Thymus (tissue), 11 donors: ENCODE data around the gene GPSM1. TPM values are rescaled to one million over a fixed set of nuclear protein-coding genes. Genes with fewer than 3 reads are reported as not detected.
"Not testable (repeated sequence)": the region's sequence is repeated elsewhere in the genome, so short reads cannot be mapped to it uniquely, and the experiment has no call there.

Experiments used
- DNase-seq, 9 donors: peaks; one replicate each; pipeline ENCODE4 v3.0.0-alpha.2; 2013; ENCODE audit warnings: low spot score in 9 of 9, low read depth in 6 of 9, missing footprints in 1 of 9
- H3K27ac ChIP-seq, 2 donors: one replicate each; pipeline ENCODE4 v1.5.1; 2013; ENCODE audit warnings: control low read depth in 1 of 2, low read depth in 1 of 2, low read length in 1 of 2, mild to moderate bottlenecking in 1 of 2, moderate library complexity in 1 of 2
- H3K27me3 ChIP-seq, 2 donors: one replicate each; pipeline ENCODE4 v1.5.1; 2013; ENCODE audit warnings: low read length in 1 of 2; ENCODE audit not compliant: control insufficient read depth in 2 of 2, insufficient read depth in 1 of 2
- H3K36me3 ChIP-seq, 2 donors: one replicate each; pipeline ENCODE4 v1.5.1; 2013; ENCODE audit warnings: low read length in 1 of 2, mild to moderate bottlenecking in 1 of 2, moderate library complexity in 1 of 2; ENCODE audit not compliant: control insufficient read depth in 2 of 2, insufficient read depth in 2 of 2
- H3K4me1 ChIP-seq, 2 donors: one replicate each; pipeline ENCODE4 v1.5.1; 2013; ENCODE audit warnings: low read length in 2 of 2; ENCODE audit not compliant: control insufficient read depth in 2 of 2, insufficient read depth in 2 of 2
- H3K4me3 ChIP-seq, 2 donors: one replicate each; pipeline ENCODE4 v1.5.1; 2013; ENCODE audit warnings: low read length in 2 of 2, control low read depth in 1 of 2, mild to moderate bottlenecking in 1 of 2
- H3K9me3 ChIP-seq, 2 donors: one replicate each; pipeline ENCODE4 v1.5.1; 2013; ENCODE audit warnings: low read length in 1 of 2, mild to moderate bottlenecking in 1 of 2; ENCODE audit not compliant: control insufficient read depth in 2 of 2, insufficient read depth in 1 of 2
- WGBS: extraction: QIAGEN DNeasy Blood & Tissue Kit; methylation state at CpG from one replicate; pipeline ENCODE4 v1.1.7; 2013; 5-methylcytosine and 5-hydroxymethylcytosine counted together
- polyA plus RNA-seq: library from polyadenylated mRNA; stranded (reverse); fragments of 200-250 nt; gene quantifications from one replicate; pipeline ENCODE4 v1.2.3, GENCODE V29; 2013
- total RNA-seq: library from RNA; stranded (reverse); fragments of 120-200 nt; gene quantifications from one replicate; pipeline ENCODE4 v1.2.4, GENCODE V29; 2013
- donor health status: healthy.

The GPSM1 gene
- total and polyA plus RNA-seq, 2 donors = 6.1 to 13.1 TPM

GRCh38 chr9:136403915-136404800 lies 76.8 kb downstream of the GPSM1 start:
- 89% methylated on average over 32 of the region's 32 CpGs for WGBS
- Histone ChIP-seq H3K4me3 (no peak overlapping the region), H3K27me3 (peaks cover 0 to 2% of the 10 kb centered on the region in 2 donors), H3K36me3 (peaks cover 44 to 50% of the 10 kb centered on the region in 2 donors), H3K9me3 (no peaks in the 10 kb centered on the region), H3K27ac (no peak overlapping the region), H3K4me1 (peaks cover 11 to 18% of the 10 kb centered on the region in 2 donors)
- no peak for DNase-seq

GRCh38 chr9:136404801-136405136 lies 77.4 kb downstream of the GPSM1 start:
- H3K4me3 ChIP-seq = no peak overlapping the region
- H3K9me3 ChIP-seq = no peaks in the 10 kb centered on the region
- H3K4me1 ChIP-seq = peaks cover 14 to 20% of the 10 kb centered on the region in 2 donors
- WGBS = 96% methylated on average over 14 of the region's 14 CpGs
- no peak for DNase-seq
- no peaks in the 10 kb centered on the region for H3K27me3 ChIP-seq
- peaks cover 44 to 50% of the 10 kb centered on the region in 2 donors for H3K36me3 ChIP-seq
- H3K27ac ChIP-seq = no peak overlapping the region

GRCh38 chr9:136405481-136405880 lies 78.1 kb downstream of the GPSM1 start:
- no peak overlapping the region for H3K4me3 ChIP-seq
- H3K36me3 ChIP-seq = peaks cover 44 to 50% of the 10 kb centered on the region in 2 donors
- 98% methylated on average over 7 of the region's 7 CpGs for WGBS
- H3K9me3 ChIP-seq = no peaks in the 10 kb centered on the region
- no peak for DNase-seq
- H3K27ac ChIP-seq = no peak overlapping the region
- H3K4me1 ChIP-seq = peaks cover 12 to 20% of the 10 kb centered on the region in 2 donors
- no peaks in the 10 kb centered on the region for H3K27me3 ChIP-seq

- WGBS = 96% methylated on average over 10 of the region's 10 CpGs
- Histone ChIP-seq H3K36me3 (peaks cover 44 to 50% of the 10 kb centered on the region in 2 donors), H3K4me1 (peaks cover 9 to 16% of the 10 kb centered on the region in 2 donors)
- not testable (repeated sequence) for DNase-seq, H3K4me3 ChIP-seq, H3K9me3 ChIP-seq, H3K27me3 ChIP-seq, H3K27ac ChIP-seq
Observed at GRCh38 chr9:136405904-136406303, 78.6 kb downstream of the GPSM1 start.

GRCh38 chr9:136407061-136407460 lies 79.7 kb downstream of the GPSM1 start:
- H3K4me1 ChIP-seq = peaks cover 15 to 27% of the 10 kb centered on the region in 2 donors
- 98% methylated on average over 28 of the region's 28 CpGs for WGBS
- H3K36me3 ChIP-seq = peaks cover 39 to 45% of the 10 kb centered on the region in 2 donors
- H3K27ac ChIP-seq, H3K27me3 ChIP-seq, DNase-seq, H3K4me3 ChIP-seq, H3K9me3 ChIP-seq: not testable (repeated sequence)

- Histone ChIP-seq H3K4me1 (peaks cover 15 to 27% of the 10 kb centered on the region in 2 donors), H3K27me3 (no peaks in the 10 kb centered on the region), H3K36me3 (peaks cover 41 to 43% of the 10 kb centered on the region in 2 donors), H3K4me3 (no peak overlapping the region), H3K27ac (no peak overlapping the region), H3K9me3 (no peaks in the 10 kb centered on the region)
- 97% methylated on average over 7 of the region's 7 CpGs for WGBS
- DNase-seq = no peak
Observed at GRCh38 chr9:136407911-136408310, 80.6 kb downstream of the GPSM1 start.

Other genes starting within 250 kb of the GPSM1 start
- gene NACC2, start 232.2 kb upstream of the GPSM1 start, total RNA-seq = 1.5 TPM
- 4.4 TPM for gene NACC2, start 232.2 kb upstream of the GPSM1 start, polyA plus RNA-seq
- 19.2 TPM for gene TMEM250, start 208.7 kb upstream of the GPSM1 start, total RNA-seq
- gene TMEM250, start 208.7 kb upstream of the GPSM1 start, polyA plus RNA-seq = 22.4 TPM
- 0.09 TPM for gene LHX3, start 122.4 kb upstream of the GPSM1 start, total RNA-seq
- gene LHX3, start 122.4 kb upstream of the GPSM1 start, polyA plus RNA-seq = 0.23 TPM
- gene QSOX2, start 81.7 kb upstream of the GPSM1 start, total RNA-seq = 3.9 TPM
- 11.5 TPM for gene QSOX2, start 81.7 kb upstream of the GPSM1 start, polyA plus RNA-seq
- 0.24 TPM for gene CCDC187, start 23.4 kb upstream of the GPSM1 start, total RNA-seq
- gene CCDC187, start 23.4 kb upstream of the GPSM1 start, polyA plus RNA-seq = 0.23 TPM
- gene DNLZ, start 36.2 kb downstream of the GPSM1 start, total RNA-seq = 41.9 TPM
- gene DNLZ, start 36.2 kb downstream of the GPSM1 start, polyA plus RNA-seq = 15.7 TPM
- 2.8 TPM for gene CARD9, start 46.1 kb downstream of the GPSM1 start, total RNA-seq
- gene CARD9, start 46.1 kb downstream of the GPSM1 start, polyA plus RNA-seq = 3.5 TPM
- 2.1 TPM for gene SNAPC4, start 72.6 kb downstream of the GPSM1 start, total RNA-seq
- gene SNAPC4, start 72.6 kb downstream of the GPSM1 start, polyA plus RNA-seq = 11.3 TPM
- 26.7 TPM for gene ENTR1, start 83.1 kb downstream of the GPSM1 start, total RNA-seq
- gene ENTR1, start 83.1 kb downstream of the GPSM1 start, polyA plus RNA-seq = 60.3 TPM
- 26.5 TPM for gene PMPCA, start 83.1 kb downstream of the GPSM1 start, total RNA-seq
- 52.3 TPM for gene PMPCA, start 83.1 kb downstream of the GPSM1 start, polyA plus RNA-seq
- 3.9 TPM for gene INPP5E, start 112.3 kb downstream of the GPSM1 start, total RNA-seq
- gene INPP5E, start 112.3 kb downstream of the GPSM1 start, polyA plus RNA-seq = 17.5 TPM
- 13.6 TPM for gene SEC16A, start 155.5 kb downstream of the GPSM1 start, total RNA-seq
- 89.7 TPM for gene SEC16A, start 155.5 kb downstream of the GPSM1 start, polyA plus RNA-seq
- 14.9 TPM for gene NOTCH1, start 218.5 kb downstream of the GPSM1 start, total RNA-seq
- gene NOTCH1, start 218.5 kb downstream of the GPSM1 start, polyA plus RNA-seq = 15.9 TPM